ENCODE results near the gene AFF1.
"Not testable (repeated sequence)": the region's sequence is repeated elsewhere in the genome, so short reads cannot be mapped to it uniquely, and the experiment has no call there.

Gene AFF1

GRCh38 chr4:86989658-86990057, 54.8 kb downstream of the AFF1 start:
- not testable (repeated sequence) for DNase-seq

DNA sequence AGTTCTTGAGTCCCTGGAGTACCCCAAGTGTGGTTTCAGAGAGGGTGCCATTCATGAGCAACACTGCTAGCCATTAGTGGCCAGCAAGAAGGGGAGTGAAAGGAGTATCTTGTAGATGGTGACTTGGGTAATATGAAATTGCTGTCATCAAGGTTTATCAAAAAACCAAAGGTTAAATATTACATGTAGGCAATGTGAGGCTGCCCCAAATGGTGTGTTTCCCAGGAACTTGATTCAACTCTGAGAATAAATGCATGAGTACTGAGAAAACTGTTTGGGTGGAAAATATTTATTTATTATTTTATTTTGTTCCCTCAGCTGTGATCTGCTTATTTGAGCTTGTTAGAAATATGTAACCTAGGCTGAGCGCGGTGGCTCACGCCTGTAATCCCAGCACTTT, 55.7 kb downstream of the AFF1 start:
- DNase-seq, result no peak

- DNase-seq, result no peak
These were observed 57.2 kb downstream of the AFF1 start for GRCh38 chr4:86991994-86992393.

DNA sequence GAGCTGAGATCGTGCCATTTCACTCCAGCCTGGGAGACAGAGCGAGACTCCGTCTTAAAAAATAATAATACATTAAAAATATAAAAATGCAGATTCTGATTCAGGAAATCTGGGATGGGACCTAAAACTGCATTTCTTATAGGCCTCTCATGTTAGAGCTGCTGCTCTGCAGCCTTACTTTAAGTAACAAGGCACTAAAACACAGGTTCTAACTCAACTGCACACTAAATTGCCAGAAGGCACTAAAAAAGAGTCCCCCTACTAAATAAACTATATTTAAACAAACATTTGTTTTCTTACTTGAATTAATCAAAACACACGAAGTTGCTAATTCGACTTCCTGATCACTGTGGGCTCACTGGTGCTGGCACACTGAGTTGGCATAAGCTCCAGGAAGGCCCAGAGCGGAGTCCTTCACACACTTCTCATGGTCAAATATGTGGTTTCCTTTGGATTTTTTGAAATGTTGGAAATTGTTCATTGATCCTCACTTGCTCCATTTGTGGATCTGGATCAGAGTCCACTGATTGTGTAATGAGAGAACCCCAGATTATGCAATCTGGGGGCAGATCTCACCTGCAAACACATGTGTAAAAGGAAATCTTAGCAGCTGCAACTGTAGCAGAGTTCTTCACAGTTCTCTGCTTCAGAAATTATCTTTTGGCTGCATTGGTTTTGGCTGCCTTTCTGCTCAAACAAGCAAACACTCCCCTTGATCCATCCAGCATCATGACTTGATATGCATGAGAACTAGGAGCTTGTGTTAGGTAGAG, 59.3 kb downstream of the AFF1 start:
- DNase-seq, result no peak

GRCh38 chr4:86994686-86995085, 59.9 kb downstream of the AFF1 start:
- no peak for DNase-seq

DNA sequence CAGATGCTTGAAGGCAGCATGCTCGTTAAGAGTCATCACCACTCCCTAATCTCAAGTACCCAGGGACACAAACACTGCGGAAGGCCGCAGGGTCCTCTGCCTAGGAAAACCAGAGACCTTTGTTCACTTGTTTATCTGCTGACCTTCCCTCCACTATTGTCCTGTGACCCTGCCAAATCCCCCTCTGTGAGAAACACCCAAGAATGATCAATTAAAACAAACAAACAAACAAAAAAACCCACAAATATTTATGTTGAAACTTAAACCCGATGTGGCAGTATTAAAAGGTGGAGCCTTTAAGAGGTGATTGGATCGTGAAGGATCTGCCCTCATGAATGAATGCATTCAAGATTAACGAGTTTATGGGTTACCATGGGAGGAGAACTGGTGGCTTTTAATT, 61.7 kb downstream of the AFF1 start:
- DNase-seq, result not testable (repeated sequence)

DNA sequence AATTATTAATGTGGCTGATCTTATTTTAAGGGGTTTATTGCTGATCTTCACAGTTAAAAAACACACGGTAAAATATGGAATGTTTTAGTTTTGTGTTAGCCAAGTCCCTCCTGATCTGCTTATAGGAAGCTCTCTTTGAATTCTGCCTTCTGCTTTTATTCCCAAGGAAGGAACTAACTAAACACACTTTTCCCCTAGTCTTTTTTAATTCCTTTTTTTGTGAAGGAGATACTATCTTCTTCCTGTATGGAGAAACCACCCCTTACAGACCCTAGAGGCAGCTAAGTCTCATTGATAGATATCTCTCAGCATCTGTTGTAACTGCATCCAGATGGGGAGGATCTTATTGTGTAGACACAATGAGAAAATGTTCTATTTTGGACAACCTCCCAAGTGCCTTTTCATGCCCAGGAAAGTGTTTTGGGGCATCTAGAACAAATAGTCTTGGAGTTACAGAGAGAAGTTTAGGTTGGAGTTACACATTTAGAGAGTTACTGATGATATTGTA, 64.4 kb downstream of the AFF1 start:
- DNase-seq, result no peak

DNA sequence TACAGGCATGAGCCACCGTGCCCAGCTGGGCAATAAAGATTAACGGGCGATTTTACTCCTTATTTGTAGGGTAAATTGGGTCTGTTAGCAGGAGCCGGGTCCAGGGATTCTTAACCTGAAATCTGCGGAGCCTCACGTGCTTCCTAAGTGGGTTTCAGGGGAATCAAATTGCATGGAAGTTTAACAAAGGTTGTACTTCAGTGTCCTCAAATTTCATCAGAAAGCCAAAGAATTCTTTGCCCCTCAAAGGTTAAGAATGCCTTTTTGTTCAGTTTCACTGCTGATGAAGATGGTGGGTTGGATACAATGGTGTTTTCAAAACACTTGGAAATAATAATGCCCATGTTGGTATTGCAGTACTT, 67.9 kb downstream of the AFF1 start:
- DNase-seq, result no peak

DNA sequence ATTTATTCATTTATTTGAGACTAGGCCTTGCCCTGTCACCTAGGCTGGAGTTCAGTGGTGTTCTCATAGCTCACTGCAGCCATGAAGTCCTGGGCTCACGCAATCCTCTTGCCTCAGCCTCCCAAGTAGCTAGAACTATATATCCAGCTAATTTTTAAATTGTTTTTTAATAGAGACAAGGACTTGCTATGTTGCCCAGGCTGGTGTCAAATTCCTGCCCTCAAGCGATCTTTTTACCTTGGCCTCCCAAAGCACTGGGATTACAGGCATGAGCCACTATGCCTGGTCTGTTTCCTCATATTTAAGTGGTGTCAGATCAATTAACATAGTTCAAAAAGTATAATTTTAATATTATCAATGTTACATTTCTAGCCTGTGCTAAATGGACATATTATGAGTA, 68.5 kb downstream of the AFF1 start:
- no peak for DNase-seq

DNA sequence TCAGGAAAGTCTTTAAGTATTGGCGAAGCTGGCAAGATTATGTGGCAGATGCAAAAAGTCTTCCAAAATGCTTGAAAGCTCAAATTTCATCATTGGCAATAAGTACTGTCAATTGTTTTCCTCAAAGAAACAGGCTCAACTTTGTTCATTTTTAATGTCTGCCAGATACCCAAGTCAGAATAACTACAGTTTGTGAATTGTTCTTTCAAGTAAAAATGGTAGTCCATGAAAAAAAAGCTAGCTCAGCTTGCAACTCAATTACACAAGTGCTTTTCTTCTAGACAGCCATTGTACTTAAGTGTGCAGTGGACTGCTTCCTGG, 70.5 kb downstream of the AFF1 start:
- DNase-seq, result no peak

GRCh38 chr4:87005690-87006425, 71.0 kb downstream of the AFF1 start:
- peak; percentile 76 for DNase-seq

DNA sequence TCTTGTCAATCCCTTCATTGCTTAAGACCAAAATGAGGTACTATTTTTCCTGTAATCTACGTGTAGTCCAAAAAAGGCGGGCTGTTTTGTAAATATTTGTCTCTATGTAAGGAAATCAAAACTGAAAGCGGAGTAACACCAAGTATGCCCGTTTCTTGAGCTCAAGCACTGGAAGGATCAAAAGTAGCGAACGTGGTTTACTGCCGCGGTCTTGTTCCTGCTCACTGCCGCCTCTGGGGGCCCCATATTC, 71.5 kb downstream of the AFF1 start:
- DNase-seq, result no peak

- DNase-seq, result peak; percentile 97
These were observed 72.1 kb downstream of the AFF1 start for GRCh38 chr4:87006676-87007527.

GRCh38 chr4:87007528-87008446, 73.0 kb downstream of the AFF1 start:
- DNase-seq, result peak; percentile 54

DNA sequence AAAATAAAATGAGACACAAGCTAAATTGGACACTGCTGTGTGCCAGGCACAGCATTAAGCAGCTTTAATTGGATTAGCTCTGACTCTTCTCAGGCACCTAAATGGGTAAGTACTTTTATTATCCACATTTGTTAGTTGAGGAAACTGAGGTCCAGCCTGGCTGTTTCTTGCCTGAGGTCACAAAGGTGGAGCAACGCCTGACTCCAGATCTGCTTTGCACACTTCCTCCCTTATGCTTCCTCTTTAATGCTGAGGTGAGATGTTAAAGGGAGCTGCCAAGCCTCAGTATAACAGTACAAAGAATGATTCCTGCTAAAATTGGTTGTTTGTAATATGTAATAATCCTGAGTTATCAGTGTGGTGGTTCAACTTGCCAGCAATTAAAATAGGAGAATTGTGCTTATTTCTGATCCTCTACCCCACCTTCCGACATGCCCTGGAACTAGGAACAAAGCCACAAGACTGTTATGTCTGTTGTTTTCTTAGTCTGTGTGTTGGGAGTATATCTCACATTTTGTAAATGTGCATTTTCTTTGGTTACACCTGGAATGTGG, 74.4 kb downstream of the AFF1 start:
- no peak for DNase-seq

DNA sequence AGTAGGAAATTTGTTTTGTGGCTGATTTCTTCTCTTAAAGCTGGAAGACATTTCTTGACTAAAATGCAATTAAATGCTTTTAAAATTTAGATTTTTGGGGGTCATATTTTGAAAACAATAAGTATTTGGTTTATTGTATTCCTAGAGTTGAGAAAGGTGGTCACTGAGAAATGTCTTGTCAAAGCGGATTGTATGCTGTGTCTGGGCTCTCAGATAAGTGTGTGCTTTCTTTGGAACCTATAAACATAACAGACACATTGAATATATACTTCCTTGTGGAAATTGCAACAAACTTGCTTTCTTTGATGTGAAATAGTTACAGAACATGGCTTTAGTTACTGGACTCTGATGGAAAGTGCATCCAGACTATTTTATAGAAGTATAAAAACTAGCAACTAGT, 75.4 kb downstream of the AFF1 start:
- DNase-seq, result no peak

DNA sequence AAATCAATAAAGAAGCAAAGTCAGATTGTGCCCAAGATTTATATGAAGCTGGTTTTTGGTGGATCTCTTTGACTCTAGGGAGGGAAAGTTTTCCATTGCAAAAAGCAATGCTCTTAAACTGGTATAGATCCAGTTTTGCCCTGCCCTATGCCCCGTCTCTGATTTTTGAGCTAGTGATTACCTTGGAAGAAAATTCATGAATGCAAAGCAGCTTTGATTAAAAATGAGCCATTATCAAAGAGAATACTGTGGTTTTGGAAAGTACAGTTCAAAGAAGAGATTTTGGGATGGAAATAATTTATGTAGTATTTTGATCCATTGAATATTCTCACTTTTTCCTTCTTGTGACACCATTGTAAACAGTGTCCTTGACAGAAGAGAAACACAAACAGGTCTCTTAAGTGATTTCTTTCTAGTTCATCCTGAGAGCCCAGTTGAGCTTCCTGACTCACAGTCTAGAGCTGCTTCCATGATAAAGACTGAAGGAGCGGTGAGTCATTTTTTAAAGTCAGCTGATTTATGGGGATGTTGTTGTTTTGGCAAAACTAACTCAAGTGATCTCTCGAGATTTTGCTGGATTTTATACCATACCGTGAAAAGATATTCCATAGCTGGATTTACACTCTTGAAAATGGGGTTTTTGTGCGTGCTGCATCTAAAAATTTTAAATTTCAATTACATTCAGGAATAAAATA, 76.7 kb downstream of the AFF1 start:
- peak; percentile 21 for DNase-seq

- no peak for DNase-seq
These were observed 77.6 kb downstream of the AFF1 start for GRCh38 chr4:87012265-87012953.

GRCh38 chr4:87012954-87013308, 78.1 kb downstream of the AFF1 start:
- DNase-seq, result not testable (repeated sequence)

GRCh38 chr4:87014284-87014782, 79.5 kb downstream of the AFF1 start:
- no peak for DNase-seq

GRCh38 chr4:87015416-87015815, 80.6 kb downstream of the AFF1 start:
- DNase-seq, result no peak

Data from NCI-H510A treated with DMSO at 0.1 percent for 48 hours (cell line).